Mesothelial cell of epicardium (in vitro differentiated cells): Measurements from ENCODE around the gene ILKAP. TPM values are rescaled to one million over a fixed set of nuclear protein-coding genes. Genes with fewer than 3 reads are reported as not detected.
A peak's percentile ranks its signal among the peaks of the same experiment; 100 is the strongest.

Experiments used
- DNase-seq, 2 experiments: peaks; one replicate each; pipeline ENCODE4 v3.0.0; 2021; ENCODE audit warnings: low spot score in 2 of 2; ENCODE audit not compliant: unreplicated experiment in 2 of 2
- H3K27ac Mint-ChIP-seq: 2 replicates; pipeline ENCODE4 v1.8.0; 2021; ENCODE audit warnings: mixed read lengths
- H3K27me3 Mint-ChIP-seq: 2 replicates; pipeline ENCODE4 v1.8.0; 2021; ENCODE audit warnings: low read depth, mixed read lengths
- H3K36me3 Mint-ChIP-seq: 2 replicates; pipeline ENCODE4 v1.8.0; 2021; ENCODE audit warnings: mixed read lengths
- H3K4me1 Mint-ChIP-seq: 2 replicates; pipeline ENCODE4 v1.8.0; 2021; ENCODE audit warnings: mixed read lengths
- H3K4me3 Mint-ChIP-seq: 2 replicates; pipeline ENCODE4 v1.8.0; 2021; ENCODE audit warnings: mild to moderate bottlenecking, moderate library complexity, mixed read lengths
- H3K9me3 Mint-ChIP-seq: 2 replicates; pipeline ENCODE4 v1.8.0; 2021; ENCODE audit warnings: mixed read lengths
- total RNA-seq: library from RNA; stranded (reverse); gene quantifications from 3 replicates; pipeline ENCODE4 v1.2.1, GENCODE V29; 2021
- TF ChIP-seq, protein P1 (sequence below): fragments of 200-600 bp; sonication (generic); IDR thresholded peaks from one replicate; pipeline ENCODE4 v1.5.0; 2021; ENCODE audit warnings: antibody characterized with exemption; ENCODE audit not compliant: unreplicated experiment

ILKAP gene
- total RNA-seq, 1 donor from 2014 or later, result 54.0 TPM

DNA sequence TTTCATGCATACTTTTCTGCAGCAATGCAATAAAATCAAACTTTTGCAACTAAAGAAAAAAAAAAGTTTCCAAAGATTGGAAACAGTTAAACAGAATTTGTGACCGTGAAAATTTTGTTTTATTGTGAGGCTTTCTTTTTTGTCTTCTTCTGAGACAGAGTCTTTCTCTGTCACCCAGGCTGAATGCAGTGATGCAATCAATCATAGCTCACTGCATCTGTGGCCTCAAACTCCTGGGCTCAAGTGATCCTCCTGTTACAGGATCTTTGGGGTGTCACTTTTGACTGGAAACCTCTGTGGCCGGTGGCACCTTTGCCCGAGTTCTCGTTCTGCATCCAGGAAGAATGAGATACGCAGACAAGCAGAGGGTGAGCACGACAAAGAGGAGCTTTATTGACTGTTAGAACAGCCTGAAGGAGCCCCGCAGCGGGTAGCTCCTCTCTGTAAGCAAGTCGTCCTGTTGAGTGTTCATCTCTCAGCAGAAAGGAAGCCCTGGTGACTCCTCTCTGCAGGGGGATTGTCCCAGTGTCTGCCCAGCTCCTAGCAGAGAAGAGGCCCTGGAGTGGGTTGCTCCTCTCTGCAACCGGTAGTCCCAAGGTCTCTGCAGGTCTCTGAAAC is 16.9 kb upstream of the ILKAP start:
- H3K9me3 Mint-ChIP-seq, result peaks cover under 1% of the 10 kb centered on the region
- peaks cover 4% of the 10 kb centered on the region for H3K36me3 Mint-ChIP-seq
- DNase-seq, result no peak
- no peak overlapping the region for H3K27ac Mint-ChIP-seq
- H3K27me3 Mint-ChIP-seq, result no peaks in the 10 kb centered on the region
- TF ChIP-seq, protein P1, sequence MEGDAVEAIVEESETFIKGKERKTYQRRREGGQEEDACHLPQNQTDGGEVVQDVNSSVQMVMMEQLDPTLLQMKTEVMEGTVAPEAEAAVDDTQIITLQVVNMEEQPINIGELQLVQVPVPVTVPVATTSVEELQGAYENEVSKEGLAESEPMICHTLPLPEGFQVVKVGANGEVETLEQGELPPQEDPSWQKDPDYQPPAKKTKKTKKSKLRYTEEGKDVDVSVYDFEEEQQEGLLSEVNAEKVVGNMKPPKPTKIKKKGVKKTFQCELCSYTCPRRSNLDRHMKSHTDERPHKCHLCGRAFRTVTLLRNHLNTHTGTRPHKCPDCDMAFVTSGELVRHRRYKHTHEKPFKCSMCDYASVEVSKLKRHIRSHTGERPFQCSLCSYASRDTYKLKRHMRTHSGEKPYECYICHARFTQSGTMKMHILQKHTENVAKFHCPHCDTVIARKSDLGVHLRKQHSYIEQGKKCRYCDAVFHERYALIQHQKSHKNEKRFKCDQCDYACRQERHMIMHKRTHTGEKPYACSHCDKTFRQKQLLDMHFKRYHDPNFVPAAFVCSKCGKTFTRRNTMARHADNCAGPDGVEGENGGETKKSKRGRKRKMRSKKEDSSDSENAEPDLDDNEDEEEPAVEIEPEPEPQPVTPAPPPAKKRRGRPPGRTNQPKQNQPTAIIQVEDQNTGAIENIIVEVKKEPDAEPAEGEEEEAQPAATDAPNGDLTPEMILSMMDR, result no peak
- no peaks in the 10 kb centered on the region for H3K4me1 Mint-ChIP-seq
- no peak overlapping the region for H3K4me3 Mint-ChIP-seq

DNA sequence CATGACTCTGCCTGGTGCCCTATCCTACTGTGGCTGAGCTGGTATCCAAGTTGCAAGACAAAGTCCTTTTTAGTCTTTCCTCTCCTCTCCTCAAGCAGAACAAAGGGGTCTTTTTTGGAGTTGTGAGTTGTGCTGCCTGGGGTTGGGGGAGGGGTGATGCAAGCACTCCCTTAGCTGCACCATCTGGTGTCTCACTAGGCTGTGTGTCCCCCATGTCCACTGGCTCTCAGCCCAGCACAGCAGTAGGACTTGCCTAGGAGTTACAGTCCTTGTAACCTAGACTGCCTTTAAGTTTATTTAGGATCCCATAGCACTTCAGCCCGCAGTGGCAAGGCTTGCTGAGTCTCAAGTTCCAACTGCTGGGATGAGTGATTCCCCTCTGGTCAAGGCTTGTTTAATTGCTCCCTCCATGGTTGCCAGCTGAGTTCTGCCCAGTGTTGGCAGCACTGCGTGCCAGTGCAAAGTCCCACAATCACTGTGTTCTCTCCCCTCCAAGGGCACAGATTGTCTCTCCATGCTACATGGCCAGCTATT is 13.2 kb upstream of the ILKAP start:
- H3K27me3 Mint-ChIP-seq, result peaks cover 18% of the 10 kb centered on the region
- no peaks in the 10 kb centered on the region for H3K4me1 Mint-ChIP-seq
- no peaks in the 10 kb centered on the region for H3K36me3 Mint-ChIP-seq
- H3K4me3 Mint-ChIP-seq, result no peak overlapping the region
- TF ChIP-seq, protein P1, result no peak
- no peak for DNase-seq
- peaks cover 20% of the 10 kb centered on the region for H3K9me3 Mint-ChIP-seq
- no peak overlapping the region for H3K27ac Mint-ChIP-seq

DNA sequence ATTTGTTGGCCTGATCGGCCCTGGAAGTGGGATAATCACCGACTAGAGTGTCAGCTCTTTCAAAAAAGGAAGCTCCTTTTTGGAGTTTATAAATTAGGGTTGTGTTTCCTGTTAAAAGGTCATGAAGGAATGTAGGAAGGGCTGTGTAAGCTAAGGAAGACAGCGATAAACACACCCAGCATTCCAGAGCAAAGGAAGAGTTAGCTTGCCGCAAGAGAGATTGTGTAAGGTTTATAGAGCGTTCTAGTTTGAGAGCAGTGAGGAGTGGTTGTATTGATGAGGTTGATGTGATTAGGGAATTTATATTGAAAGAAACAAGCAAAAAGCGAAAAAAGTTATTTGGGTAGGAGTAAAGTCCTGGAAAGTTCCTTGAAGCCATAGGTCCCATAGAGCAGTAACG is 3.5 kb upstream of the ILKAP start:
- H3K27me3 Mint-ChIP-seq, result peaks cover 3% of the 10 kb centered on the region
- peaks cover 5% of the 10 kb centered on the region for H3K9me3 Mint-ChIP-seq
- no peak overlapping the region for H3K4me3 Mint-ChIP-seq
- H3K27ac Mint-ChIP-seq, result no peak overlapping the region
- DNase-seq, result no peak
- TF ChIP-seq, protein P1, result no peak
- peaks cover 8% of the 10 kb centered on the region for H3K4me1 Mint-ChIP-seq
- no peaks in the 10 kb centered on the region for H3K36me3 Mint-ChIP-seq

DNA sequence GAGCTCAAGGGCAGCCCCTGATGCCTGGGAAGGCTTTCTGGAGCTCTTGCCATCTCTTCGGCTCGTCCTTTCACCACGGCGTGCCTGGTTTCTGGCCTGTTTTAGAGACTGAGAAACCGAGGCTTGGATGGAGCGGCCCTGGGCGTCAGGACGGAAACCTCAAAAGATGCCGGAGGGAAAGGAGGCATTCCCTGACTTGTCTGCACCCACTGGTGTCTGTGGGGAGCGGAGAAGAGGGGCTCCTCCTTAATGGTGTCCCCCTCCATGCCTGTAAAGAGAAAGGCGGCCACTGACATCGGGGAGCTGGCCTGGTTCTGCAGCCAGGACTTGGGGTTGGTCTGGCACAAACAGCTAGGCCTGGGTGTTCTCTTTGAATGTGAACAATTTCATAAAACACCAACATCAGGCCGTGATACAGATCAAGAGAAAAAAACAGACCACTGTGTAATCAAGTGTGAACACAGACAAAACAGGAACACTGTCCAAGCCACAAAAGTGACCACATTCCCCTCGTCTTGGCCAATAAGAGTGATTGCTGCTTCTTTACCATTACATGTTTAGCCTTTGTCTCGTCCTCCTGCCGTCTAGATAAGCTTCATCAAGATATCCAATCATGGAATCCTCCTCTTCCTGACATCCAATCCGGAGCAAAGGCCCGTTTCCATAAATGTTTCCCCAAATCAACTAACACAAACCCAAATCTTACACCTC is 633 bp upstream of the ILKAP start:
- Mint-ChIP-seq H3K36me3 (no peaks in the 10 kb centered on the region), H3K4me1 (peaks cover 24% of the 10 kb centered on the region), H3K9me3 (peaks cover 5% of the 10 kb centered on the region), H3K27me3 (no peaks in the 10 kb centered on the region), H3K4me3 (peak overlapping the region; percentile 75), H3K27ac (peak overlapping the region; percentile 90)
- TF ChIP-seq, protein P1, result no peak
- no peak for DNase-seq

DNA sequence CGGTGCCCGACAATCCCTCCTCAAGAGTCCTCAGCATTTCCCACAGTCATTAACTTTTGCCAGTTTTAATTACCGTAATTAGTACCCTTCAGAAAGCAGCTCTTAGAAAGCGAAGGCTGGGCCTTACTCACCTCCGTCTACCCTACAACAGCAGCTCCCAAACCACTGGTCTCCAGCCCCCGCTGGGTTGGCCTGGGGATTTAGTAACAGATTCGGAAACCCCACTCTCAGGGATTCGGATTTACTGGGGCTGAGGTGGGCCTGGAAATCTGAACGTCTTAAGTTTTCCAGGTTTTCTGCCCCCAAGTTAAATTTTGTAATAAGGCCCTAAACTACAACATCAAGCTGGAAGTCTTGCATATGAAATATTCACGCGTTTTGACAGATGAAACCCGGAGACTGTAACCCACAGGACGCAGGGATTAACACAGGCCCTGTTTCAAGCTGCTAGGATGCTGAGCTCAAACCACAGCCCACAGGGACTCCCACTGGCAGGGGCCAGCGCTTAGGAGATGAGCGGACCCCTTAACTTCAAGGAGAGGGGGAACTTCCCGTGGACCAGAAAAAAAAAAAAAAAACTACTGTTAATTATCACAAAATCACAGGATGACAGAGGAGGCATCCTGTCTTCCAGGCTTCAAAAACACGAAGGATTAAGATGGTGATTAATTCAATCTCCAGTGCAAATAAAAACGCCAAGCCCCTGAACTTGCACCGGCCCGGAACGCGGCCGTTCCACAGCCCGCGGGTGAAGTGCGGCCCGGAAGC is 985 bp downstream of the ILKAP start:
- peaks cover 24% of the 10 kb centered on the region for H3K4me1 Mint-ChIP-seq
- no peaks in the 10 kb centered on the region for H3K36me3 Mint-ChIP-seq
- H3K27me3 Mint-ChIP-seq, result no peaks in the 10 kb centered on the region
- H3K27ac Mint-ChIP-seq, result peak overlapping the region; percentile 87
- peaks cover 5% of the 10 kb centered on the region for H3K9me3 Mint-ChIP-seq
- TF ChIP-seq, protein P1, result no peak
- H3K4me3 Mint-ChIP-seq, result peak overlapping the region; percentile 83
- no peak for DNase-seq
